ENCODE measurements around the gene ZNF555. TPM values are rescaled to one million over a fixed set of nuclear protein-coding genes. Genes with fewer than 3 reads are reported as not detected.

Gene ZNF555
- polyA plus RNA-seq, 1 experiment, result 7.1 TPM

DNA sequence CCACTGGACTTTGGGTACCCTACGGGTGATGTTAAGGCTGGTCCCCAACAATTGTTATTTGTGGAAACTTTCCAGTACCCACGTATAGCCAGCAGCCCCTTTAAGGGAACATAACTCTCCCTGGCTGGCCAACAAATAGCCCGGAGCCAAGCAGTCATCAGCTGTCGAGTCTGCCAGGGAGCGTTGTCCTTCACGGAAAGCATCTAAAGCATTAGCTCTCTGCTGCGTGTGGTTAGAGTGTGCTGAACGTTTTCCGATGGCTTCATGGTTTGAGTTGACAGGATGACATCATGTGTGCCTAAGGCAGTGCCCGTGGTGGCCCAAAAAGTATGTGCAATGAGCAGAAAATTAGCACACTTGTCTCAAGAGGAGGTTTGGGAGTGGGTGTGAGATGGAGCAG is 22.5 kb downstream of the ZNF555 start:
- DNase-seq (ENCODE audit: low read depth, low spot score), result no peak
- Histone ChIP-seq H3K9me3 (ENCODE audit: control insufficient read depth, insufficient read depth, low read length) (peaks cover 28% of the 10 kb centered on the region), H3K27ac (ENCODE audit: low read depth, low read length) (no peak overlapping the region), H3K27me3 (ENCODE audit: control insufficient read depth, insufficient read depth, low read length) (peaks cover 3% of the 10 kb centered on the region), H3K4me3 (ENCODE audit: low read depth, low read length) (no peak overlapping the region)
- POLR2A ChIA-PET, result no interaction called here
- CTCF ChIA-PET, result no interaction called here
- TF ChIP-seq, protein P1, sequence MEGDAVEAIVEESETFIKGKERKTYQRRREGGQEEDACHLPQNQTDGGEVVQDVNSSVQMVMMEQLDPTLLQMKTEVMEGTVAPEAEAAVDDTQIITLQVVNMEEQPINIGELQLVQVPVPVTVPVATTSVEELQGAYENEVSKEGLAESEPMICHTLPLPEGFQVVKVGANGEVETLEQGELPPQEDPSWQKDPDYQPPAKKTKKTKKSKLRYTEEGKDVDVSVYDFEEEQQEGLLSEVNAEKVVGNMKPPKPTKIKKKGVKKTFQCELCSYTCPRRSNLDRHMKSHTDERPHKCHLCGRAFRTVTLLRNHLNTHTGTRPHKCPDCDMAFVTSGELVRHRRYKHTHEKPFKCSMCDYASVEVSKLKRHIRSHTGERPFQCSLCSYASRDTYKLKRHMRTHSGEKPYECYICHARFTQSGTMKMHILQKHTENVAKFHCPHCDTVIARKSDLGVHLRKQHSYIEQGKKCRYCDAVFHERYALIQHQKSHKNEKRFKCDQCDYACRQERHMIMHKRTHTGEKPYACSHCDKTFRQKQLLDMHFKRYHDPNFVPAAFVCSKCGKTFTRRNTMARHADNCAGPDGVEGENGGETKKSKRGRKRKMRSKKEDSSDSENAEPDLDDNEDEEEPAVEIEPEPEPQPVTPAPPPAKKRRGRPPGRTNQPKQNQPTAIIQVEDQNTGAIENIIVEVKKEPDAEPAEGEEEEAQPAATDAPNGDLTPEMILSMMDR (IDR thresholded peaks at IDR 0.05; ENCODE audit: low read depth, low read length), result no peak

DNA sequence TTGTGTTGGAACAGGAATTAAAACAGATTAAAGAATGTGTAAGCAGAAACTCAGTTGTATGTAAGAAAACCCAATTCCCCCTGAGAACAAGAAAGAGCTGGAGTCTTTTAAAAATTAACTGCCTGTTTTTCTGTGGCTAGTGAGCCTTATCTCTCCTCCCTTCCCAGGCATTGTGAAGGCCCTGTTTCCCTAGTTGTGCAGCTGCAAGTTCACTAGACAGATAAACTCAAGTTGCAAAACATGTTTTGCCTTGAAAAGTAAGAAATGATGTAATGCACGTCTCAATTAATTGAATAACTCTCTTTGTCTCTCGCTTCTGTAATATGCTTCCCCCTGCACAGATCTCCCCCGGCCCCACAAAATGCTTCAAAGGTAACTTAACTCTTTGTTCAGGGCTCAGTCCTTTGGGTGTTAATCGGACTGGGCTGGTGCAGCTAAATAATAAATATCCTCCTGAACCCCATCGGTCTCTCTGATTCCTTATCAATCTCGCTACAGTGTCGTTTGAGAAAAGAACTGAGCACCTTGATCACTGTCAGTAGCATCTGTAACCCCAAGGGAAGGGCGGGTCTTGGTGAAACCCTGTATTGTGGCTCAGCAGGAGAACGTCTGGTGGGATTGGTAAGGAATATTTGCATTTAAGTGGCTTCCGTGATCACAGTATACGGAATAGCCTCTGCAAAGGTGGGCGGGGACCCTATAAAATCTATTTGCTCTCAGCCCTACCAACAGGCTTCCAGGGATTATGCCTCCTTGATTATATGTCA is 24.2 kb downstream of the ZNF555 start:
- ChIA-PET CTCF (no interaction called here), POLR2A (no interaction called here)
- H3K4me3 ChIP-seq (ENCODE audit: low read depth, low read length), result no peak overlapping the region
- no peak for DNase-seq (ENCODE audit: low read depth, low spot score)
- peaks cover 3% of the 10 kb centered on the region for H3K27me3 ChIP-seq (ENCODE audit: control insufficient read depth, insufficient read depth, low read length)
- H3K27ac ChIP-seq (ENCODE audit: low read depth, low read length), result no peak overlapping the region
- H3K9me3 ChIP-seq (ENCODE audit: control insufficient read depth, insufficient read depth, low read length), result peaks cover 26% of the 10 kb centered on the region
- TF ChIP-seq, protein P1 (IDR thresholded peaks at IDR 0.05; ENCODE audit: low read depth, low read length), result no peak

DNA sequence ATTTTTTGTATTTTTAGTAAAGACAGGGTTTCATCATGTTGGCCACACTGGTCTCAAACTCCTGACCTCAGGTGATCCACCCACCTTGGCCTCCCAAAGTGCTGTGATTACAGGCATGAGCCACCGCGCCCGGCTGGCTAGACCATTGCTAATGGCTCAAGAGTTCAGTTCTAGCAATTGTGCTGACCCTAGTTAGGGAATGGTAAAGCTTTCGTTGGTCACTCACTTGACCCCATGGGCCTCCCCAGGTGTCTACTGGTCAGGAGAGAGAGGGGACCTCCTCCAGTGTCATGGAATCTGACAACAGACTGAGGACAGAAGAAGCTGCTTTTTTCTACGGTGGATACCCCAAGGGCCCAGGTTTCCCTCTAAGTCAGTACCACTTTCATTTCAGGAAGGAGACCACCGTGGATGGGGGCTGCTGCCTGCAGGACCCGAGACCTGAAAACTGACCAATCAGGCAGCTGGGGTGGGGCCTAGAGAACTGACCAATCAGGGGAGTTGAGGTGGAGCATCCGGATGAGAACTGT is 25.3 kb downstream of the ZNF555 start:
- POLR2A ChIA-PET, result no interaction called here
- Histone ChIP-seq H3K27ac (ENCODE audit: low read depth, low read length) (no peak overlapping the region), H3K27me3 (ENCODE audit: control insufficient read depth, insufficient read depth, low read length) (peaks cover 3% of the 10 kb centered on the region), H3K9me3 (ENCODE audit: control insufficient read depth, insufficient read depth, low read length) (peaks cover 23% of the 10 kb centered on the region), H3K4me3 (ENCODE audit: low read depth, low read length) (no peak overlapping the region)
- CTCF ChIA-PET, result no interaction called here
- TF ChIP-seq, protein P1 (IDR thresholded peaks at IDR 0.05; ENCODE audit: low read depth, low read length), result no peak
- no peak for DNase-seq (ENCODE audit: low read depth, low spot score)

DNA sequence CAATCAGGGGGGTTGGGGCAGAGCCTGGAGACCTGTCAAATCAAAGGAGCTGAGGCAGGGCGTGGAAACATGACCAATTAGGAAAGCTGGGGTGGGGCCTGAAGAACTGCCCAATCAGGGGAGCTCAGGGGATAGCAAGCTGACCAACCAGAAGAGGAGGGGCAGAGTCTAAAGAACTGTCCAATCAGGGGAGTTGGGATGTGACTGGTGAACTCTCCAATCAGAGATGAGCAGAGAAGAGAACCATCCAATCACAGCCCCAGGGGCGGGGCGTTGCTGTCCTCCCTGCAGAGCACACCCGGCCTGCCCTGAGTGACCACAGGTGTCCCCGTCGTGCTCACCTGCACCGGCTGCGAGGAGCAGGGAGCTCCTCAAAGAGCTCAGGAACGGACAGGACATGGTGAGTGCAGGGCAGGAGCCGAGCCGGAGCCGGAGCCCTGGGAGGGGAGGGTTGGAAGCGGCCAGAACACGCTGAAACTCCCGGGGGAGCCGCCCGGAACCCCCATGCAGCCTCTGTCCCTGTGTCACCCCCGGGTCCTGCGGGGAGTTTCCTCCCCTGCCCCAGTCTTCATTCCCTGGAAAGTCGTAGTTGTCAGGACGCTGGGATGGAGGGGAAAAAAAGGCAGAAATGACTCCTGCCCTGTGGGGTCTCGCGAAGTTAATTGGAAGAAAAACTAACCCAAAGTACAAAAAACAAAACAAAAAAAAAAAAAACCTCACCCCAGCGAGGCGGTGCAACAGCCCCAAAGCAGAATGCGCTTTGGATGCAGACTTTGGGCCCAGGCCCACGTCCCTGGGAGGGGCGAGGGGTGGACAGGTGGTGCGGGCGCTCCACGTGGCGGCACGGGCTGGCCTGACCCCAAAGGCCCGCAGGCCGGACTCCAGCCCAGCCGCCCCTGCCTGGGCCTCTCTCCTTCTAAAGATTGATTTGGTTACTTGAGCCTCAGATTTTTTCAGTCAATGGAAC is 26.0 kb downstream of the ZNF555 start, which contains the start of gene ZNF556:
TSS of gene ZNF556 (plus strand) at position 311 of the 967 bp plus-strand sequence. CDS start at position 398, 87 bp downstream.
- ChIA-PET POLR2A (no interaction called here), CTCF (no interaction called here)
- peaks cover 3% of the 10 kb centered on the region for H3K27me3 ChIP-seq (ENCODE audit: control insufficient read depth, insufficient read depth, low read length)
- H3K9me3 ChIP-seq (ENCODE audit: control insufficient read depth, insufficient read depth, low read length), result peaks cover 26% of the 10 kb centered on the region
- TF ChIP-seq, protein P1 (IDR thresholded peaks at IDR 0.05; ENCODE audit: low read depth, low read length), result no peak
- H3K4me3 ChIP-seq (ENCODE audit: low read depth, low read length), result no peak within 1 kb of the TSS
- no peak for DNase-seq (ENCODE audit: low read depth, low spot score)
- no peak within 1 kb of the TSS for H3K27ac ChIP-seq (ENCODE audit: low read depth, low read length)

Measured in AG04450 (cell line).